Ascending aorta (tissue), 2 donors: ENCODE measurements around the gene APEH. TPM values are rescaled to one million over a fixed set of nuclear protein-coding genes. Genes with fewer than 3 reads are reported as not detected.

Experiments
- DNase-seq, 2 donors: peaks; one replicate each; pipeline ENCODE4 v3.0.0-alpha.2; 2019; ENCODE audit warnings: low spot score in 2 of 2
- H3K27ac ChIP-seq, 2 donors: fragments of 200-600 bp; sonication (generic); one replicate each; pipeline ENCODE4 v1.5.1; 2016 to 2017; ENCODE audit warnings: mild to moderate bottlenecking in 1 of 2
- H3K27me3 ChIP-seq: fragments of 200-600 bp; sonication (generic); one replicate; pipeline ENCODE4 v1.5.1; 2017
- H3K36me3 ChIP-seq, 2 donors: fragments of 200-600 bp; sonication (generic); one replicate each; pipeline ENCODE4 v1.5.1; 2016
- H3K4me1 ChIP-seq, 2 donors: fragments of 200-600 bp; sonication (generic); one replicate each; pipeline ENCODE4 v1.5.1; 2016 to 2017; ENCODE audit warnings: mild to moderate bottlenecking in 1 of 2
- H3K4me3 ChIP-seq, 2 donors: fragments of 200-600 bp; sonication (generic); one replicate each; pipeline ENCODE4 v1.5.1; 2016 to 2017; ENCODE audit warnings: mild to moderate bottlenecking in 1 of 2
- H3K9me3 ChIP-seq, 2 donors: fragments of 200-600 bp; sonication (generic); one replicate each; pipeline ENCODE4 v1.5.1; 2016
- CTCF ChIP-seq, 3 experiments: fragments of 200-600 bp in 2 of 3; fragments of 450-650 bp in 1 of 3; sonication (generic) in 2 of 3; IDR thresholded peaks; one replicate each; pipeline ENCODE4 v1.5.1; 2016 to 2019; ENCODE audit warnings: antibody characterized with exemption in 3 of 3, mild to moderate bottlenecking in 1 of 3, moderate library complexity in 1 of 3
- intact Hi-C: fragments of 100-400 bp; cut with DNase I; formaldehyde crosslinking; loops from one replicate; pipeline ENCODE4 v1.15.1; 2023
- total RNA-seq: library from RNA; depleted of rRNA; stranded (reverse); fragments of >200 nt; gene quantifications from one replicate; pipeline ENCODE4 v1.1.0, GENCODE V29; 2016

Gene APEH
- total RNA-seq, 1 donor from 2014 or later = 79.5 TPM

GRCh38 chr3:49725906-49726681 is 51.9 kb downstream of the APEH start:
- H3K4me3 ChIP-seq = no peak overlapping the region
- peaks cover 14 to 17% of the 10 kb centered on the region in 2 donors for H3K4me1 ChIP-seq
- intact Hi-C loops = loop anchor here (10.0 kb wide), 1 partner anchor 129 kb away; the partner anchor contains the start of gene TRAIP
- H3K9me3 ChIP-seq = no peaks in the 10 kb centered on the region
- TF ChIP-seq CTCF (IDR thresholded peaks at IDR 0.05) = no peak
- H3K27ac ChIP-seq = peak overlapping the region; percentile 89 to 97
- DNase-seq = no peak
- H3K36me3 ChIP-seq = peaks cover 34 to 58% of the 10 kb centered on the region in 2 donors
- H3K27me3 ChIP-seq = no peaks in the 10 kb centered on the region

GRCh38 chr3:49727154-49727923 is 53.2 kb downstream of the APEH start:
- TF ChIP-seq CTCF (IDR thresholded peaks at IDR 0.05) = no peak
- Histone ChIP-seq H3K27ac (no peak overlapping the region), H3K4me1 (peaks cover 14% of the 10 kb centered on the region in 2 donors), H3K4me3 (no peak overlapping the region), H3K27me3 (no peaks in the 10 kb centered on the region), H3K9me3 (no peaks in the 10 kb centered on the region), H3K36me3 (peaks cover 39 to 58% of the 10 kb centered on the region in 2 donors)
- intact Hi-C loops = loop anchor here (10.0 kb wide), 1 partner anchor 127 kb away; the partner anchor contains the start of gene TRAIP
- DNase-seq = no peak

GRCh38 chr3:49727924-49728361 is 53.8 kb downstream of the APEH start:
- peaks cover 8 to 10% of the 10 kb centered on the region in 2 donors for H3K4me1 ChIP-seq
- intact Hi-C loops = loop anchor here (10.0 kb wide), 1 partner anchor 127 kb away; the partner anchor contains the start of gene TRAIP
- H3K27ac ChIP-seq = no peak overlapping the region
- no peak overlapping the region for H3K4me3 ChIP-seq
- DNase-seq = no peak
- peaks cover 45 to 62% of the 10 kb centered on the region in 2 donors for H3K36me3 ChIP-seq
- no peaks in the 10 kb centered on the region for H3K27me3 ChIP-seq
- no peaks in the 10 kb centered on the region for H3K9me3 ChIP-seq
- no peak for TF ChIP-seq CTCF (IDR thresholded peaks at IDR 0.05)

- no peak for TF ChIP-seq CTCF (IDR thresholded peaks at IDR 0.05)
- Histone ChIP-seq H3K4me1 (peaks cover 0 to under 1% of the 10 kb centered on the region in 2 donors), H3K36me3 (peaks cover 53 to 72% of the 10 kb centered on the region in 2 donors), H3K27me3 (no peaks in the 10 kb centered on the region), H3K27ac (no peak overlapping the region), H3K4me3 (no peak overlapping the region), H3K9me3 (no peaks in the 10 kb centered on the region)
- intact Hi-C loops = loop anchor here (10.0 kb wide), 1 partner anchor 125 kb away; the partner anchor contains the start of gene TRAIP
- DNase-seq = no peak
Observed at GRCh38 chr3:49729966-49730609, 55.9 kb downstream of the APEH start.

GRCh38 chr3:49732597-49732996 is 58.4 kb downstream of the APEH start:
- no peak overlapping the region for H3K4me3 ChIP-seq
- DNase-seq = no peak
- intact Hi-C loops = no loop called here
- H3K4me1 ChIP-seq = no peaks in the 10 kb centered on the region
- H3K36me3 ChIP-seq = peaks cover 63 to 71% of the 10 kb centered on the region in 2 donors
- H3K27me3 ChIP-seq = no peaks in the 10 kb centered on the region
- TF ChIP-seq CTCF (IDR thresholded peaks at IDR 0.05) = no peak
- H3K27ac ChIP-seq = no peak overlapping the region
- no peaks in the 10 kb centered on the region for H3K9me3 ChIP-seq
